NCI-H2081 (cell line): ENCODE data around the gene PACSIN2.
"Not testable (repeated sequence)": the region's sequence is repeated elsewhere in the genome, so short reads cannot be mapped to it uniquely, and the experiment has no call there.

Experiments
- DNase-seq, 2 experiments: peaks; one replicate each; lab custom pipeline; 2025; lab: John Stamatoyannopoulos, UW

Gene PACSIN2

DNA sequence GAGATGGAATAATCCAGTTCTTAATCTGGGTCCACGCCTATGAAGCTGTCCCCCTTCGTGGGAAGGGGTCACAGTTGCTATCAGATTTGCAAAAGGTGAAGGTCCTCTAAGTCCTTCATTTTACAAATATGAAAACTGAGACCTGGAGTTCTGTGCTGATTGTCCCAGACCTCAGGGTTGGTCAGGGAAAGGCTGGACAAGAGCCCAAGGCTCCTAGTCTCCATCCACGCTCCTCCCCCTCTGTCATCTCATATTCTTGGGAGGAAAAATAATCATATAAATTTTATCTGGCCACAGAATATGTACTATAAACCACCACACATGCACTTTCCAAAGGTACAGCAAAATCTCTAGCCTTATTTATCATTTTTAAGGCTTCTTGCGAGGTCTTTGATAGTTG lies 5.5 kb downstream of the PACSIN2 start:
- DNase-seq, result no peak

DNA sequence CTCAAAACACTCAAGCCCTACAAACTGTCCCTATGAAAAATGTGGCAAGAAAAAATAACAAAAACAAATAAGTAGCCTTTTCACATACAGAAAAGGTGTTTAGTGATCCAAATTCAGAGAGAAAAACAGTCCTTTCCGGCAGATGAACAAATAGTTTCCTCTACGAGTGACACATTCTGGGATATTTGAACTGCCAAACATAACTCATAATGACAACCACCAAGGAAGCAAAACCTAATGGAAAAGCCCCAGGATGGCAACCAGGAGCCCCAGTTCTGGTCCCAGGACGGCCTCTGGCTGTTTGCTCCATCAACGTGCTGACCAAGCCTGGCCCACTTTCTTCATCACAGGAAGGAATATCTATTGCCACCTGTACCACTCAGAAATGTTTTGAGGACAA lies 6.0 kb downstream of the PACSIN2 start:
- no peak for DNase-seq

DNA sequence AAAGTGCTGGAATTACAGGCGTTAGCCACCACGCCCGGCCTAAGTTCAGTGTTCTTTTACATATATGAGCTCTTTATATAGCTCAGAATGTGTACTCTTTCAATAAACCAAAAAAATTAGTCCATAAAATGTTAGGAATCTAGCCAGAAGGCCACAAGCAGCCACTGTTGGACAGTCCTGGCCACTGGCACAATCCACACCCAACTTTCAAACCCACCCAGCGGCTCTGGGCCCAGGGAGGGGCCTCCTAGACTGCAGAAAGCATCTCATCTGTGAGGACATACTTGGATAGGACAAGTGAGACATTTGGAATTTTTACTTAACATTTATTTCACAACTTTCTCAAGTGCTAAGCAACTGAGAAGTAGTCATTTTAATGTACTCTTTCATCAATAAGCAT lies 6.4 kb downstream of the PACSIN2 start:
- no peak for DNase-seq

GRCh38 chr22:43007519-43008102 lies 7.3 kb downstream of the PACSIN2 start:
- DNase-seq, result peak in 1 of 2 experiments; percentile 20

GRCh38 chr22:43006753-43007152 lies 8.2 kb downstream of the PACSIN2 start:
- DNase-seq, result no peak

- DNase-seq, result no peak
Observed at GRCh38 chr22:43006016-43006505, 8.9 kb downstream of the PACSIN2 start.

- DNase-seq, result no peak
Observed at GRCh38 chr22:43005106-43005505, 9.8 kb downstream of the PACSIN2 start.

GRCh38 chr22:43004362-43005035 lies 10.4 kb downstream of the PACSIN2 start:
- no peak for DNase-seq

GRCh38 chr22:43002202-43002586 lies 12.8 kb downstream of the PACSIN2 start:
- no peak for DNase-seq

GRCh38 chr22:43001271-43002201 lies 13.4 kb downstream of the PACSIN2 start:
- no peak for DNase-seq

DNA sequence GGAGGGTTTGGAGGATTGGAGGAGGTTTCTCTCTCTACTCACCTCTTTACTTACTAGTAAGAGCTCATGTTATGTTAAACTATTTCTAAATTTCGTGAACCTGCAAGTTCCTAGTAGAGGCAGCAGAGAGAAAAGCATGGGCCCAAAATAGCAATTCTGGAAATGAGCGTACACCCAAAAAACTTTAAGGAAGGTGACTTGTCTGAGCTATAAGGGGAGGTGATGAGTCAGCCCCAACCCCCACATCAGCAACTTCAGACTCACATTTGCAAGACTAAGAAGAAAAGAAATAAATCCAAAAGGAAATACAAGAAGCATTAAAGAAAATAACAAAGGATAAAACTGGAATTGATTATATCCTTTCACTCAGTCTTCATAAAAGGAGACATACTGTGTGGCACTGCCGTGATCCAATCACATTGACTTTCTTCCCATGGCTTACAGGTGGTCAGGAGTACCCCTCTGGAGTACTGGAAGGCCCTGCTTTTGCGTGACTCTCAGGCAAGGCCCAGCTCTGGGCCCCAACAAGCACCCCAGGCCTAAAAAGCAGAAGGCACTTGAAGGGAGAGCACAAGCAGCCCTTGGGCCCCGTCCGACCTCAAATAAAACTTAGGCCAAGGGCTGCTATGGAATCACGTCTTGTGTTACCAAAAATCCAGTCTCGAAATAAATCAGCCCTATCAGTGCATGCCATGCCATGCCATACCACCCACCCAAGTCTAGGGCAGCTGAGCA lies 14.3 kb downstream of the PACSIN2 start:
- no peak for DNase-seq

GRCh38 chr22:42997582-42998090 lies 17.3 kb downstream of the PACSIN2 start:
- no peak for DNase-seq

- DNase-seq, result no peak
Observed at GRCh38 chr22:42996646-42997365, 18.1 kb downstream of the PACSIN2 start.

DNA sequence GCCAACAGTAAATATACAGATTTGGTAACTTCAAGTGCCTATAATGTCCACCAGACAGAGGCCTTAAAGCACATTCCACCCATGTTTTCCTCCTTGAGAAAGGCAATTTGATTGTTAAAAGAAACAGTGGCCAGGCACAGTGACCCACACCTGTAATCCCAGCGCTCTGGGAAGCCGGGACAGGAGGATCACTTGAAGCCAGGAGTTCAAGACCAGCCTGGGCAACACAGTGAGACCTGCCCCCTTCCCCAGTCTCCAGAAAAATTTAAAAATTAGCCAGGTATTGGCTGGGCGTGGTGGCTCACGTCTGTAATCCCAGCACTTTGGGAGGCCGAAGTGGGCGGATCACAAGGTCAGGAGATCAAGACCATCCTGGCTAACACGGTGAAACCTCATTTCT lies 19.3 kb downstream of the PACSIN2 start:
- DNase-seq, result not testable (repeated sequence)

- no peak for DNase-seq
Observed at GRCh38 chr22:42994917-42995562, 19.9 kb downstream of the PACSIN2 start.

- DNase-seq, result no peak
Observed at GRCh38 chr22:42994276-42994916, 20.6 kb downstream of the PACSIN2 start.

DNA sequence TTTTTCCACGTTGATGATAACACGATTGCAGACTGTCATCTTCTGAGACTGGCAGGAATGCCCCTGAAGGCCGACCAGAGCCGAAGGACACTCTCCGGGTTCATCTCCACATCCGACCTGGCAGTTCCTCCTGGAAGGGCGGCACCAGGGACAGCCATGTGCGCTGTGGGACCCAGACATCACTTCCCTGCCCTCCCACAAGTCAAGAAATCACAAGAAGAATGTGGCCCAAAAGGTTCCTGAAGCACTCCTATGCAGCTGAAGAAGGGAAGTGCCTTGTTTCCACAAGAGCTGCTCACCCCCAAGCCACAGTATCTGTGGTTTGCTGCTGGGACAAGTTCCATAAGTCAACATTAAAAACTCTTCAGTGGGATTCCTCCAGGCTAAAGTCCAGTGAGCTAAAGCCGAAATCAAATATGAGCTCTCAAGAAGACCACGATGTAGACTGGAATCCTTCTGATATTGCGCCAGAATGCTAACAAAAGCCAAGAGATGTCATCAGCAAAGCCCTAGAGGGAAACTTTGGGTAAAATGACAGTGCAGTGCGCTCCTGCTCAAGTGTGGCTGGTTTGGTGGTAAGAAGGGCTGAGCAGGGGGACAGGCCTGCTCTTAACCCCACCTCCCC lies 21.2 kb downstream of the PACSIN2 start:
- no peak for DNase-seq

DNA sequence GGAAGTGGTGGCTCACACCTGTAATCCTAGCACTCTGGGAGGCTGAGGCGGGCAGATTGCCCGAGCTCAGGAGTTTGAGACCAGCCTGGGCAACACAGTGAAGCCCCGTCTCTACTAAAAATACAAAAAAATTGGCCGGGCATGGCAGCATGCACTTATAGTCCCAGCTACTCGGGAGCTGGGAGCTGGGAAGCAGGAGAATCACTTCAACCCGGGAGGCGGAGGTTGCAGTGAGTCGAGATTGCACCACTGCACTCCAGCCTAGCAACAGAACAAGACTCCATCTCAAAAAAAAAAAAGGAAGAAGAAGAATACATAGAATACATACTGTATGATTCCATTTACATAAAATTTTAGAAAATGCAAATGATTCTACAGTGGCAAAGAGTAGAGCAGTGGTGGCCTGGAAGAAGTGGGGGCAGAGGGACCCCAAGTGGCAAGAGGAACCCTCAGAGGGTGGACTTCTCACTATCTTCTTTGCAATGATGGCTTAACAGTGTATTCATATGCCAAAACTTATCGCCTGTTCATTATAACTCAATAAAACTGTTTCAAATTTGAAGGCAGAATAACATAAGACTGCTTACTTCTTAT lies 22.0 kb downstream of the PACSIN2 start:
- no peak for DNase-seq

DNA sequence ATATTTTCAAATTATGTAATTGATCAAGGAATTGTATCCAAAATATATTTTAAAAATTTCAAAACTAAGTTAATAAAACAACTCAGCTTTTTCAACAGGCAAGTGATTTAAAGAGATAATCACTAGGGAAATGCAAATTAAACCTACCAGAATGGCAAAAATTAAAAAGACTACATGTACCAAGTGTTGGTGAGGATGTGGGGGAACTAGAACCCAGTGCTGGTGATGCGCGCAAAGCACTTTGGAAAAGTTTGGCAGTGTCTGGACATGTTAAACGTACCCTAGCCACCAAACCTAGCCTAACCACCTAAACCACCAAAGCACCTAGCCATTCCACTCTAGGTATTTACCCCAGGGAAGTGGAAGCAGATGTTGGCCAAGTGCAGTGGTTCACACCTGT lies 22.9 kb downstream of the PACSIN2 start:
- no peak for DNase-seq
